HepG2 (cell line): ENCODE data around the gene WDR54. TPM values are rescaled to one million over a fixed set of nuclear protein-coding genes. Genes with fewer than 3 reads are reported as not detected.
A peak's percentile ranks its signal among the peaks of the same experiment; 100 is the strongest.

Source experiments
- ERF ChIP-seq: IDR thresholded peaks from 2 replicates; pipeline ENCODE4 v1.6.1; 2018; ENCODE audit warnings: missing biosample characterization, missing genetic modification reagents
- FOXC1 ChIP-seq: sonication (generic); formaldehyde crosslinking; IDR thresholded peaks from 2 replicates; pipeline ENCODE4 v1.8.0; 2022; ENCODE audit warnings: mild to moderate bottlenecking, missing genetic modification reagents, borderline replicate concordance
- HNF1A ChIP-seq, 2 experiments: sonication (generic) in 1 of 2; formaldehyde crosslinking in 1 of 2; IDR thresholded peaks; 2 replicates each; pipeline versions ENCODE4 v1.4.0 to v1.6.1; 2016 to 2020; ENCODE audit warnings: borderline replicate concordance in 1 of 2, low read depth in 1 of 2, mild to moderate bottlenecking in 1 of 2, missing genetic modification reagents in 1 of 2
- HNF4G ChIP-seq, 2 experiments: sonication (generic) in 1 of 2; formaldehyde crosslinking in 1 of 2; IDR thresholded peaks; 2 replicates each; pipeline versions ENCODE4 v1.4.0 to v1.6.1; 2011 to 2020; ENCODE audit warnings: borderline replicate concordance in 2 of 2, low read depth in 2 of 2, mild to moderate bottlenecking in 2 of 2, low read length in 1 of 2, missing genetic modification reagents in 1 of 2, moderate library complexity in 1 of 2
- KLF6 ChIP-seq: IDR thresholded peaks from 2 replicates; pipeline ENCODE4 v1.8.0; 2016; ENCODE audit warnings: missing biosample characterization, missing genetic modification reagents
- KMT2A ChIP-seq: sonication (generic); formaldehyde crosslinking; IDR thresholded peaks from 2 replicates; pipeline ENCODE4 v1.4.0; 2020; ENCODE audit warnings: missing genetic modification reagents
- POLR2A ChIP-seq, 2 experiments: IDR thresholded peaks; 2 replicates each; pipeline ENCODE4 v1.6.1; 2011; ENCODE audit warnings: low read depth in 2 of 2, low read length in 2 of 2, mild to moderate bottlenecking in 1 of 2, moderate library complexity in 1 of 2; ENCODE audit not compliant: insufficient read depth in 1 of 2
- PTBP1 ChIP-seq: fragments of 200-400 bp; formaldehyde crosslinking; IDR thresholded peaks from 2 replicates; pipeline ENCODE4 v1.6.1; 2018; ENCODE audit warnings: low read length, low read depth; ENCODE audit not compliant: poor library complexity, severe bottlenecking
- RFXANK ChIP-seq: IDR thresholded peaks from 2 replicates; pipeline ENCODE4 v1.6.1; 2016
- ZFP90 ChIP-seq: sonication (generic); formaldehyde crosslinking; IDR thresholded peaks from 2 replicates; pipeline ENCODE4 v1.8.0; 2022; ENCODE audit warnings: missing genetic modification reagents, mild to moderate bottlenecking, inconsistent platforms, borderline replicate concordance
- ZNF12 ChIP-seq: sonication (generic); formaldehyde crosslinking; IDR thresholded peaks from 2 replicates; pipeline ENCODE4 v1.5.0; 2020; ENCODE audit warnings: missing genetic modification reagents
- ZNF34 ChIP-seq: sonication (generic); formaldehyde crosslinking; IDR thresholded peaks from 2 replicates; pipeline ENCODE4 v1.4.0; 2020; ENCODE audit warnings: mild to moderate bottlenecking, missing genetic modification reagents, borderline replicate concordance
- ZNF354B ChIP-seq: sonication (generic); formaldehyde crosslinking; IDR thresholded peaks from 2 replicates; pipeline ENCODE4 v1.8.0; 2022; ENCODE audit warnings: mild to moderate bottlenecking, missing genetic modification reagents
- ZNF530 ChIP-seq: sonication (generic); formaldehyde crosslinking; IDR thresholded peaks from 2 replicates; pipeline ENCODE4 v1.5.0; 2020; ENCODE audit warnings: low read depth, mild to moderate bottlenecking, missing genetic modification reagents
- ZNF768 ChIP-seq: sonication (generic); formaldehyde crosslinking; IDR thresholded peaks from 2 replicates; pipeline ENCODE4 v1.4.0; 2020; ENCODE audit warnings: missing genetic modification reagents
- ZNF782 ChIP-seq: sonication (generic); formaldehyde crosslinking; IDR thresholded peaks from 2 replicates; pipeline ENCODE4 v1.4.0; 2020; ENCODE audit warnings: missing genetic modification reagents, mild to moderate bottlenecking, borderline replicate concordance
- polyA plus RNA-seq, 8 experiments: library from polyadenylated mRNA; depleted of rRNA in 3 of 8; stranded (reverse) in 7 of 8; unstranded in 1 of 8; fragments of >200 nt; fragmentation: Illumina TruSeq in 4 of 8; extraction: Trizol in 4 of 8; gene quantifications; 2 replicates each; pipeline versions ENCODE4 v1.2.1 to v1.2.3, GENCODE V29; 2011 to 2016; ENCODE audit warnings: low read depth in 4 of 8, missing spikeins in 1 of 8, mixed read lengths in 1 of 8; ENCODE audit not compliant: insufficient read depth in 1 of 8
- total RNA-seq, 5 experiments: library from RNA; depleted of rRNA; stranded (reverse); fragments of >200 nt; fragmentation: Illumina TruSeq; extraction: Trizol; gene quantifications; 2 replicates each; pipeline ENCODE4 v1.2.3, GENCODE V29; 2016; ENCODE audit warnings: low read depth in 1 of 5
- TF ChIP-seq, protein P1 (sequence below): sonication (generic); formaldehyde crosslinking; IDR thresholded peaks from 2 replicates; pipeline ENCODE4 v1.5.0; 2020; ENCODE audit warnings: missing genetic modification reagents
- TF ChIP-seq, protein P2 (sequence below): sonication (generic); formaldehyde crosslinking; IDR thresholded peaks from 2 replicates; pipeline ENCODE4 v1.5.1; 2020; ENCODE audit warnings: mild to moderate bottlenecking, missing genetic modification reagents, moderate library complexity
- TF ChIP-seq, protein P3 (sequence below): sonication (generic); formaldehyde crosslinking; IDR thresholded peaks from 2 replicates; pipeline ENCODE4 v1.8.0; 2022; ENCODE audit warnings: missing genetic modification reagents, low read depth, mild to moderate bottlenecking, borderline replicate concordance

The WDR54 gene
- total and polyA plus RNA-seq, 2 of the 13 experiments (the other 11 are each of a cell fraction or from before 2014, with no cell fraction given): 2.0 to 17.3 TPM

DNA sequence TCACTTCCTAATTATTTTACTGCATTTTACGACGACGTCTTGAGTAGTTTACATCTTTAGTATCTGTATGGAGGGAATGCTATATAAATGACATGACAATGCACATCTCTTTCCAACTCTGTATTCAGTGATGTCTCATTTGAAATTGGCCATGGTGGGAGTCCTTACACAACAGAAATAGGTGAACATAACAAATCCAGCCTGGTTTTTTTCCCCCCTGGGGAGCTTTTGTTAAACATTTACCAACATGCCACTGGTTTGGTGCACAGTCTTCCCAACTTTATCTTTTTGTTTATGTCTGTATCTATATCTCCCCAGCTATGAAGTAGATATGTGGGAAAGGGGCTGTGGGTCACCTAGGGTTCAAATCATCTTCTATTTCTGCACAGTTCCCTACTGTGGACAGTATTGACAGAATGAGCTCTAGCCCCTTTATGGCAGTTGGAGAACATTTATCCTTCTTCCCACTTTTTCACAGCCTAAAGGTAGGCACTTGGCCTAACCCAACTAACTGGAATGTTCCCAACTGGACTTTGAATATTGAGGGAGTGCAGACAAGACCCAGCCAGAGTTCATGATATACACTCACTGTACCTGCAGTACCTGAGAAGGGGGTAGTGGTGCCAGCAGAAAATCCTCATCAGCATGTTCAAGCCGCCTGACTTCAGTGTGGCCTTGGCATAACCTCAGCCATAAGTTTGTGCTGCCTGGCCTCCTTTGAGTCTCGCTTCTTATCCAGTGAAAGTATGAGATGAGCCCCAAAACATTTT is 25.9 kb downstream of the WDR54 start (continued):
- TF ChIP-seq ERF (CRISPR knock-in tag) (peak; percentile 45; the same call in 1 of the 2 replicates), ZNF12 (CRISPR knock-in tag) (no peak; the same call in 1 of the 2 replicates), ZNF530 (CRISPR knock-in tag) (no peak), ZNF34 (CRISPR knock-in tag) (no peak), FOXC1 (CRISPR knock-in tag) (peak; percentile 68; the same call in 1 of the 2 replicates), KLF6 (CRISPR knock-in tag) (peak; percentile 73; the same call in 1 of the 2 replicates), ZFP90 (CRISPR knock-in tag) (no peak), ZNF782 (CRISPR knock-in tag) (no peak), ZNF354B (CRISPR knock-in tag) (no peak), KMT2A (CRISPR knock-in tag) (no peak), PTBP1 (no peak), RFXANK (CRISPR knock-in tag) (no peak), HNF4G (IDR thresholded peaks at IDR 0.05; ENCODE audit: borderline replicate concordance, low read depth, low read length) (peak; percentile 81), HNF4G (CRISPR knock-in tag; IDR thresholded peaks at IDR 0.05; ENCODE audit: borderline replicate concordance, low read depth) (peak; percentile 78; the same call in 1 of the 2 replicates), ZNF768 (CRISPR knock-in tag) (no peak), POLR2A (IDR thresholded peaks at IDR 0.05; ENCODE audit: insufficient read depth in 1 of 2, low read depth in 2 of 2, low read length in 2 of 2) (peak in 1 of 2 experiments; percentile 44; a peak in 1 of 4 replicates), HNF1A (IDR thresholded peaks at IDR 0.05; ENCODE audit: low read depth) (peak; percentile 93), HNF1A (CRISPR knock-in tag; IDR thresholded peaks at IDR 0.05; ENCODE audit: borderline replicate concordance) (peak; percentile 69; the same call in 1 of the 2 replicates)
- TF ChIP-seq, protein P1, sequence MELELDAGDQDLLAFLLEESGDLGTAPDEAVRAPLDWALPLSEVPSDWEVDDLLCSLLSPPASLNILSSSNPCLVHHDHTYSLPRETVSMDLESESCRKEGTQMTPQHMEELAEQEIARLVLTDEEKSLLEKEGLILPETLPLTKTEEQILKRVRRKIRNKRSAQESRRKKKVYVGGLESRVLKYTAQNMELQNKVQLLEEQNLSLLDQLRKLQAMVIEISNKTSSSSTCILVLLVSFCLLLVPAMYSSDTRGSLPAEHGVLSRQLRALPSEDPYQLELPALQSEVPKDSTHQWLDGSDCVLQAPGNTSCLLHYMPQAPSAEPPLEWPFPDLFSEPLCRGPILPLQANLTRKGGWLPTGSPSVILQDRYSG (CRISPR knock-in tag): no peak
- TF ChIP-seq, protein P2, sequence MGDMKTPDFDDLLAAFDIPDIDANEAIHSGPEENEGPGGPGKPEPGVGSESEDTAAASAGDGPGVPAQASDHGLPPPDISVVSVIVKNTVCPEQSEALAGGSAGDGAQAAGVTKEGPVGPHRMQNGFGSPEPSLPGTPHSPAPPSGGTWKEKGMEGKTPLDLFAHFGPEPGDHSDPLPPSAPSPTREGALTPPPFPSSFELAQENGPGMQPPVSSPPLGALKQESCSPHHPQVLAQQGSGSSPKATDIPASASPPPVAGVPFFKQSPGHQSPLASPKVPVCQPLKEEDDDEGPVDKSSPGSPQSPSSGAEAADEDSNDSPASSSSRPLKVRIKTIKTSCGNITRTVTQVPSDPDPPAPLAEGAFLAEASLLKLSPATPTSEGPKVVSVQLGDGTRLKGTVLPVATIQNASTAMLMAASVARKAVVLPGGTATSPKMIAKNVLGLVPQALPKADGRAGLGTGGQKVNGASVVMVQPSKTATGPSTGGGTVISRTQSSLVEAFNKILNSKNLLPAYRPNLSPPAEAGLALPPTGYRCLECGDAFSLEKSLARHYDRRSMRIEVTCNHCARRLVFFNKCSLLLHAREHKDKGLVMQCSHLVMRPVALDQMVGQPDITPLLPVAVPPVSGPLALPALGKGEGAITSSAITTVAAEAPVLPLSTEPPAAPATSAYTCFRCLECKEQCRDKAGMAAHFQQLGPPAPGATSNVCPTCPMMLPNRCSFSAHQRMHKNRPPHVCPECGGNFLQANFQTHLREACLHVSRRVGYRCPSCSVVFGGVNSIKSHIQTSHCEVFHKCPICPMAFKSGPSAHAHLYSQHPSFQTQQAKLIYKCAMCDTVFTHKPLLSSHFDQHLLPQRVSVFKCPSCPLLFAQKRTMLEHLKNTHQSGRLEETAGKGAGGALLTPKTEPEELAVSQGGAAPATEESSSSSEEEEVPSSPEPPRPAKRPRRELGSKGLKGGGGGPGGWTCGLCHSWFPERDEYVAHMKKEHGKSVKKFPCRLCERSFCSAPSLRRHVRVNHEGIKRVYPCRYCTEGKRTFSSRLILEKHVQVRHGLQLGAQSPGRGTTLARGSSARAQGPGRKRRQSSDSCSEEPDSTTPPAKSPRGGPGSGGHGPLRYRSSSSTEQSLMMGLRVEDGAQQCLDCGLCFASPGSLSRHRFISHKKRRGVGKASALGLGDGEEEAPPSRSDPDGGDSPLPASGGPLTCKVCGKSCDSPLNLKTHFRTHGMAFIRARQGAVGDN (CRISPR knock-in tag): no peak
- TF ChIP-seq, protein P3, sequence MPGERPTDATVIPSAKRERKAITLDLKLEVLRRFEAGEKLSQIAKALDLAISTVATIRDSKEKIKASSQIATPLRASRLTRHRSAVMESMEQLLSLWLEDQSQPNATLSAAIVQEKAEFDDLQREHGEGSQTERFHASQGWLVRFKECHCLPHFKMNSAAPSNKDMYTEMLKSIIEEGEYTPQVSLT (CRISPR knock-in tag): no peak
